ENCODE data around the gene TEKT3.

GRCh38 chr17:15350777-15351477, 9.5 kb upstream of the TEKT3 start:
- TF ChIP-seq POLR2A (IDR thresholded peaks at IDR 0.05), result no peak
- TF ChIP-seq CTCF (IDR thresholded peaks at IDR 0.05), result no peak
- TF ChIP-seq POLR2AphosphoS5 (IDR thresholded peaks at IDR 0.05), result no peak
